Thyroid gland (tissue), 4 donors: Measurements from ENCODE around the gene DTYMK.

Experiments used
- POLR2A ChIP-seq, 2 donors: fragments of 450-650 bp; IDR thresholded peaks; one replicate each; pipeline ENCODE4 v1.6.1; 2017; ENCODE audit warnings: antibody characterized with exemption in 2 of 2, mild to moderate bottlenecking in 2 of 2, moderate library complexity in 1 of 2
- TF ChIP-seq, protein P1 (sequence below), 6 experiments: fragments of 200-600 bp in 3 of 6; fragments of 450-650 bp in 3 of 6; sonication (generic) in 3 of 6; IDR thresholded peaks; one replicate each; pipeline ENCODE4 v1.5.1; 2016 to 2019; ENCODE audit warnings: antibody characterized with exemption in 6 of 6, mild to moderate bottlenecking in 2 of 6, inconsistent platforms in 1 of 6, moderate library complexity in 1 of 6

DNA sequence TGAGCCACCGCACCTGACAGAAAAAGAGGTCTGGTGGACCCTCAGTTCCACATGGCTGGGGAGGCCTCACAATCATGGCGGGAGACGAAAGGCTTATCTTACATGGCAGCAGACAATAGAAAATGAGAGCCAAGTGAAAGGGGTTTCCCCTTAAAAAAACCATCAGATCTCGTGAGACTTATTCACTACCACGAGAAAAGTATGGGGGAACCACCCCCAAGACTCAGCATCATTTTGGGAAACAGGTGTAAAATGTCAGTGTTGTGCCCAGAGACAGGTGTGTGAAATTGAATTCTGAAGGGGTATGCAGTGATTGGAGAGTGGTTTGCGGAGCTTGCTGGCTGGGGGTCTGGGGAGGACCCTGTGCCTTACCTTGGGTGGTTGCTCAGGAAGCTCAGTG lies 43.3 kb upstream of the DTYMK start:
- TF ChIP-seq, protein P1, sequence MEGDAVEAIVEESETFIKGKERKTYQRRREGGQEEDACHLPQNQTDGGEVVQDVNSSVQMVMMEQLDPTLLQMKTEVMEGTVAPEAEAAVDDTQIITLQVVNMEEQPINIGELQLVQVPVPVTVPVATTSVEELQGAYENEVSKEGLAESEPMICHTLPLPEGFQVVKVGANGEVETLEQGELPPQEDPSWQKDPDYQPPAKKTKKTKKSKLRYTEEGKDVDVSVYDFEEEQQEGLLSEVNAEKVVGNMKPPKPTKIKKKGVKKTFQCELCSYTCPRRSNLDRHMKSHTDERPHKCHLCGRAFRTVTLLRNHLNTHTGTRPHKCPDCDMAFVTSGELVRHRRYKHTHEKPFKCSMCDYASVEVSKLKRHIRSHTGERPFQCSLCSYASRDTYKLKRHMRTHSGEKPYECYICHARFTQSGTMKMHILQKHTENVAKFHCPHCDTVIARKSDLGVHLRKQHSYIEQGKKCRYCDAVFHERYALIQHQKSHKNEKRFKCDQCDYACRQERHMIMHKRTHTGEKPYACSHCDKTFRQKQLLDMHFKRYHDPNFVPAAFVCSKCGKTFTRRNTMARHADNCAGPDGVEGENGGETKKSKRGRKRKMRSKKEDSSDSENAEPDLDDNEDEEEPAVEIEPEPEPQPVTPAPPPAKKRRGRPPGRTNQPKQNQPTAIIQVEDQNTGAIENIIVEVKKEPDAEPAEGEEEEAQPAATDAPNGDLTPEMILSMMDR (IDR thresholded peaks at IDR 0.05), result no peak
- TF ChIP-seq POLR2A (IDR thresholded peaks at IDR 0.05), result no peak
